Iris pigment epithelial cell (primary cell): ENCODE measurements around the gene MYD88.
"Not testable (repeated sequence)": the region's sequence is repeated elsewhere in the genome, so short reads cannot be mapped to it uniquely, and the experiment has no call there.

Experiments
- DNase-seq: peaks from one replicate; pipeline ENCODE4 v3.0.0-alpha.2; 2011; ENCODE audit warnings: low read depth

The MYD88 gene

DNA sequence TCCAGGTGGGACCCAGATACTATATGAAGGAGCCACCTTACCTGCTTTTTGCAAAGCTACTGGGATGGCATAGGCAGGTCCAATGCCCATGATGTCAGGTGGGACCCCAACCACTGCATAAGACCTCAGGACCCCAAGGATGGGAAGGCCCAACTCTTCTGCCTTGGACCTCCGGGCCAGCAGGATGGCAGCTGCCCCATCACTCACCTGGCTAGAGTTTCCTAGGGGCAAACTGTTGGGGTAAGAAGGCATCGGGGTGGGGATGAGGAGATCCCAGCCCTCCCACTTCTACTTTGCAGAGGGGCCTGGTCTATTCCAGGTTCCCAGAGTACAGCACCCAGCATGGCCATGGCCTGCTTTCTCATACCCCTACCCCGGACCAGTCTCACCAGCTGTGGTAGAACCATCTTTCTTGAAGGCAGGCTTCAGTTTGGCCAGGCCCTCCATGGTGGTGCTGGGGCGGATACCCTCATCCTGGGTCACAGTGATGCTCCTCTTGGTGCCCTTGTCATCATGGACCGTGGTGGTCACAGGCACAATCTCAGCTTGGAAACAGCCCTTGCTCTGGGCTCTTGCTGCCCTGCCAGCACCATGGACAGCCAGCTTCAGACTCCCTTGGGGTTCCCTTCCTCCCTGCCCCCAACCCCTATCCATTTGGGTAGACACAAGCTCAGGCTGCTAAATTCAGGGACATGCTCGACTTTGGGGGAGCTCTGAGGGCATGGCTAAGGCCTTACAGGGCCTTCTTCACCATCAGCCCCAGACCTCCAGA, 12.2 kb upstream of the MYD88 start:
- no peak for DNase-seq

DNA sequence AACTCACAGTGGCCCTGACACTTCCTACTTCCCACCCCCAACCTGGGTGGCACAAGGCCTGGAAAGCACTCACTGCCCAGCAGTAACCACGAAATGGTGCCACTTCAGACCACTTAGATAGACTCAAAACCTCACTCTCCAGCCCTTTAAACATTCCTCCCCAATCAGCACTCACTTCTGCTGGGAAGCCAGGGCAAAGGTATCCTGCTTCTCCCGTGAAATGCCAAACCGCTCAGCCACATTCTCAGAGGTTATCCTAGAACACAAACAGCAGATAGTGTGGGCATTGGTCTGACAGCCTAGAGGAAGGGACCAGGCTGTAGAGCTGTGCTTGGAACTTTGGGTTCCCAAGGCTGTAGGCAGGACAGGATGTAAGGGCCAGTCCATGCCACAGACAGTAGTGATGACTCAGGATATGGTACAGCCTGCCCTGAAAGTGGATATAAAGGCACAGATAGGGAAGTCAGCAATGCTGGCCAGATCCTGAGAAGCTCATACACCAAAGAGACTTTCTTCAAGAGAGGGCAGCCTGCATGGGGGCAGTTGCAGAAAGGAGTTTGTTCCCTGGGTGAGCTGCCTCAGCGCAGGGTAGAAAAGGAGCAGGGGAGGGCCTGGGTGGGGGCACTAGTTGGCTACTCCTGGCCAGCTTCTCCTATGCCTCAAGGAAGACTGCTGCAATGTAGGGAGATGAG, 10.7 kb upstream of the MYD88 start:
- peak; percentile 20 for DNase-seq

GRCh38 chr3:38128303-38128655, 10.2 kb upstream of the MYD88 start:
- DNase-seq = no peak

- no peak for DNase-seq
These were observed 9.4 kb upstream of the MYD88 start for GRCh38 chr3:38129058-38129457.

DNA sequence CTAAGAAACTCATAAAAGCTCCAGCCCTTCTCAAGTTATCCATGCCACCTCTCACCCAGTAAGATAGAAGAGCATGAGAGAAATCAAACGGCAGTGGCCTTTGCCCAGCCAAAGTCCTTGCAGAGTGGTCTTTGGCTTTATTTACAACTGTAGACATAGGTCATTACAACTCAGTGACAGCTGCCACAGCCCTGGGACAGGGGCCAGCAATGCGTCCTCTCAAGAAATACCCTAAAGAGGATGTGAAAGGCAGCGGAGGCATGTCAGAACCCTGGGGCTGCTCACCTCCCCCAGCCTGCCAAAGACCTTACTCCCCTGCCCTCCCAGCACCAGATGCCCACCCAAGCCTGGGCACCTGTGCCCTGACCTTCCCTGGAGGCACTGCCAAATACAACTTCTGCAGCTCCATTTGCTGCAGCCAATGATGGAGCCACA, 7.8 kb upstream of the MYD88 start:
- no peak for DNase-seq

DNA sequence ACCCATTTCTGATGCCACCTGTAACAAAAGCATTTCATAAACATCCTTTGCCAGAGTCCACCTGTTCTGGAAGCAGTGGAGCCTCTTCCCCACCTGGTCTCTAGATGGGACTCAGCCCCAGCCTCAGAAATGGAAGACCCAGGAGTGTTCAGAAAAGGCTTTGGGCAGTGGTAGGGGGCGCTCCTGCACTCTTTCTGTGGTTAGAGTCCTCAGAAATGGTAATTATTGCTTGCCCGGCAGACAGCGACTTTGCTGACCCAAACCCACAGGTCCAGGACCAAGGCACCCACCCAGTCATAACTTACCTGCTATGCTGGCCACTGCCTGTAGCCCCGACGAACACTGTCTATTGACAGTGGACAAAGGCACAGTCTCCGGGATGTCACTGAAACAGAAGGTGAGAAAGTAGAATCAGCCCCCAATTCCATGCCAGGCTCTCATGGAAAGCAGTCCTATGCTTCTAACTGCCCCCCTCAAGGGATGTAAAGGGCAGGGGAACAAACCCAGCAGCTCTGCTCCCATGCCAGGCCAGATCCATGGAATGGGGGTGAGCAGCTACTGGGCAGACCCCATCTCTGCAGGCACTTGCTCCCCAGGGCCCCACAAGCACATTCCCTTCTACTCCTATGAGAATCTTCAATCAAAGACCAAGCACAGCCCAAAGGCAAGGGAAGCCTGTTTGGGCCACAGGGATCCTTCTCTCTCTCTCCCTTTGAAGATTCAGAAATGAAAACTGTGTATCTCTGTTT, 6.7 kb upstream of the MYD88 start:
- DNase-seq = peak; percentile 44

DNA sequence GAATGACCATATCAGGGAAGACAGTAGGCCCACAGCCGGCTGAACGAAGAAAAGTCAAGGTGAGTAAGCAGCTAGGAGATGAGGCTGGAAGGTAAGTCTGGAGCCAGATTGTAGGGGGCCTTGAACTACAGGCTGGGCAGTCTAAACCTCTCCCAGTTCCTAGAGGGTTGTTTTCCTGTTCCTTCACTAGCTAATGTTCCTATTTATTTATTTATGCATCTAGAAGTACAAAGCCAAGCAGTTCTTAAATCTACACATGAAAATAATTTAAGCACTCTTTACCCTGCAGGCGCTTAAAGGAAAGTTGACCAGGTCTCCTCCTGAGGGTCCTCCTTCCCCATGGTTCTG, 5.3 kb upstream of the MYD88 start:
- DNase-seq = no peak

GRCh38 chr3:38133557-38134405, 4.7 kb upstream of the MYD88 start:
- no peak for DNase-seq

GRCh38 chr3:38134517-38135143, 3.8 kb upstream of the MYD88 start:
- DNase-seq = not testable (repeated sequence)

DNA sequence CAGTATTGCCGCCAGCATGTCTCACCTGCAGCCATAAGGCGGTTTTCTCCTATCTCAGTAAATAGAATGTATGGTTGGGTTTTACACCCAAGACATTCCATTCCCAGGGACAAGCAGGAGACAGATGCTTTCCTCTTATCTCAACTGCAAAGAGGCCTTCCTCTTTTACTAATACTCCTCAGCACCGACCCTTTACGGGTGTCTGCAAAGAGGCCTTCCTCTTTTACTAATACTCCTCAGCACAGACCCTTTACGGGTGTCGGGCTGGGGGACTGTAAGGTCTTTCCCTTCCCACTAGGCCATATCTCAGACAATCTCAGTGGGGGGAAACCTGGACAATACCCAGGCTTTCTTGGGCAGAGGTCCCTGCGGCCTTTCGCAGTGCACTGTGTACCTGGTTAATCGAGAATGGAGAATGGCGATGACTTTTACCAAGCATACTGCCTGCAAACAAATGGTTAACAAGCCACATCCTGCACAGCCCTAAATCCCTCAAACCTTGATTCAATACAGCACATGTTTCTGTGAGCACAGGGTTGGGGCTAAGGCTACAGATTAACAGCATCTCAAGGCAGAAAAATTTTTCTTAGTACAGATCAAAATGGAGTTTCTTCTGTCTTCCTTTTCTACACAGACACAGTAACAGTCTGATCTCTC, 2.7 kb upstream of the MYD88 start:
- DNase-seq = peak; percentile 21

DNA sequence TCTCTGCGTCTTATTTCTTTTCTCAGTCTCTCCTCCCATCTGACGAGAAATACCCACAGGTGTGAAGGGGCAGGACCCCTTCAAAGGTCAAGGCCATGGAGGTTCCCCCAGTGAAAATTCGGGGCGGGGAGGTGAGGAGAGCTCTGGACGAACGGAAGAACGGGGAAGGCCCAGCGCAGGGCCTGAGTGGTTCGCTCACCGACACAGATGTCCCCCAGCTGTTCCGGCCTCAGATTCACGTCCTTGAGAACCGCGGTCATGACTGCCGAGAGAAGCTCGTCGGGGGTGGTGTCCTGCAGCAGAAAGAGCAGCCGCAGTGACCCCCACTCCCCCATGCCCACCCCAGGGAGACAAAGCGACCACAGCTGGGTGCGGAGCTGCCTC, 2.1 kb upstream of the MYD88 start:
- peak; percentile 32 for DNase-seq

DNA sequence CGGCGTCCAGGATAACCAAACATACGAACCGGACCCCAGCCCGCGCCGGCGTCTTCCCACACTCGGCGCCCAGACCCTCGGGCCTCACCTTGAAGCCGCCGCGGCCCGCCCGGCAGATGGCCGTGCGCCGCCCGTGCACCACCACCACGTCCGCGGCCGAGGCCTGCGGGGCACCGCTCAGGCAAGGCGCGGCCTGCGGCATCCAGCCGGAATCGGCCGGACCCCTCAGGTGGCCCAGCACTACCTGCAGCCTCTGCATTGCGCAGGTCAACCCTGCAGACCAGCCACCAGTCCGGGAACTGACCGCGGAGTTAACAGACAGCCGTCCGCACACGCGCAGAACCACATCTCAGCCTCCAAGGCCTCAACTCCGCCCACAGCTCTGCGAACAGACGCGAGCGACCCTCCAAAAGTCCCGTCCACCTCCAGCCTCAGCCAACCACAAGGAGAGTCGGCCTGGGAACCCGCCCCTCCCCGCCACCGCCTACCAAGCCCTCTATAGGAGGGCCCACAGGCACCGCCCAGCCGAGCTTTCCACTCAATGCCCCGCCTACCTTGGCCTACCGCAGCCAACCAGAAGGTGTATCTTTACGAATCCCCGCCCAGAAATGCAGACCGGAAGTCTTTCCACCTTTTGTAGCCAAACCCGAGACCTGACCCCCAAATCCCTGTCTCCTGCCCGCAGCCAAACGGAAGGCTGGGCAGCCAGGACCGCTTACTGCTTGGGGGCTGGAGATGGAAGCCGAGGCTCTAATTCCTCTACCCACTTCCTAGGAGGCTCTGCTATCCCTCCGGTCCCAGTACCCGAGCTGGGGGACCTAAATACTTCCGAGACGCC, 1.5 kb upstream of the MYD88 start, which contains the start of gene ACAA1:
TSS of gene ACAA1 (minus strand) at position 351 of the 838 bp plus-strand sequence. CDS start at position 259, 92 bp downstream.
- DNase-seq = peak; percentile 100

- no peak for DNase-seq
These were observed 679 bp upstream of the MYD88 start for GRCh38 chr3:38137615-38138348.

- no peak for DNase-seq
These were observed 730 bp downstream of the MYD88 start for GRCh38 chr3:38139191-38139590.

GRCh38 chr3:38139652-38140051, 1.2 kb downstream of the MYD88 start:
- DNase-seq = no peak

DNA sequence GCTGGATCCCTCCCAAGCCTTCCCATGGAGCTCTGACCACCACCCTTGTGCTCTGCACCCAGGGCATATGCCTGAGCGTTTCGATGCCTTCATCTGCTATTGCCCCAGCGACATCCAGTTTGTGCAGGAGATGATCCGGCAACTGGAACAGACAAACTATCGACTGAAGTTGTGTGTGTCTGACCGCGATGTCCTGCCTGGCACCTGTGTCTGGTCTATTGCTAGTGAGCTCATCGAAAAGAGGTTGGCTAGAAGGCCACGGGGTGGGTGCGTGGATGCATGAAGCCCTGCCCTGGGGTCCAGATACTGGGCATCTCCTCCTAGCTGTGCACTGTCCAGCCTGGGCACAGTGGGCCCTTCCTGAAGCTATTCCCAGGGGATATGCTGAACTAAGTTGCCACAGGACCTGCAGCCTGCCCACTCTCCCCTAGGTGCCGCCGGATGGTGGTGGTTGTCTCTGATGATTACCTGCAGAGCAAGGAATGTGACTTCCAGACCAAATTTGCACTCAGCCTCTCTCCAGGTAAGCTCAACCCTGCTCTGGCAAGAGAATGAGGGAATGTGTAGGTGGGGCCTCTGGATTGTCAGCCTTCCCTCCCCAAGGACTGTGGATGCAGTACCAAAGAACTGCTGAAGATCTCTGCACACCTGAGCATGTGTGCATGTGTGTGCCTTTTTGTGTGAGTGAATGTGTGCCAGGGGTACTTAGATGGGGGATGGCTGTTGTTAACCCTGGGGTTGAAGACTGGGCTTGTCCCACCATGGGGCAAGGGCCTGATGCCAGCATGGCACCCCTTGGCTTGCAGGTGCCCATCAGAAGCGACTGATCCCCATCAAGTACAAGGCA, 2.1 kb downstream of the MYD88 start:
- no peak for DNase-seq

DNA sequence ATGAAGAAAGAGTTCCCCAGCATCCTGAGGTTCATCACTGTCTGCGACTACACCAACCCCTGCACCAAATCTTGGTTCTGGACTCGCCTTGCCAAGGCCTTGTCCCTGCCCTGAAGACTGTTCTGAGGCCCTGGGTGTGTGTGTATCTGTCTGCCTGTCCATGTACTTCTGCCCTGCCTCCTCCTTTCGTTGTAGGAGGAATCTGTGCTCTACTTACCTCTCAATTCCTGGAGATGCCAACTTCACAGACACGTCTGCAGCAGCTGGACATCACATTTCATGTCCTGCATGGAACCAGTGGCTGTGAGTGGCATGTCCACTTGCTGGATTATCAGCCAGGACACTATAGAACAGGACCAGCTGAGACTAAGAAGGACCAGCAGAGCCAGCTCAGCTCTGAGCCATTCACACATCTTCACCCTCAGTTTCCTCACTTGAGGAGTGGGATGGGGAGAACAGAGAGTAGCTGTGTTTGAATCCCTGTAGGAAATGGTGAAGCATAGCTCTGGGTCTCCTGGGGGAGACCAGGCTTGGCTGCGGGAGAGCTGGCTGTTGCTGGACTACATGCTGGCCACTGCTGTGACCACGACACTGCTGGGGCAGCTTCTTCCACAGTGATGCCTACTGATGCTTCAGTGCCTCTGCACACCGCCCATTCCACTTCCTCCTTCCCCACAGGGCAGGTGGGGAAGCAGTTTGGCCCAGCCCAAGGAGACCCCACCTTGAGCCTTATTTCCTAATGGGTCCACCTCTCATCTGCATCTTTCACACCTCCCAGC, 2.9 kb downstream of the MYD88 start:
- no peak for DNase-seq

GRCh38 chr3:38141952-38142273, 3.5 kb downstream of the MYD88 start:
- DNase-seq = no peak
